Neural progenitor cell (in vitro differentiated cells): ENCODE results near the gene WDR93. TPM values are rescaled to one million over a fixed set of nuclear protein-coding genes. Genes with fewer than 3 reads are reported as not detected.

Source experiments
- DNase-seq: peaks from one replicate; pipeline ENCODE4 v3.0.0-alpha.2; 2016; ENCODE audit warnings: low spot score
- H2AFZ ChIP-seq: fragments of 200-600 bp; sonication (generic); replicated peaks from 2 replicates; pipeline ENCODE4 v1.6.1; 2016; ENCODE audit warnings: antibody characterized with exemption
- H3F3A ChIP-seq: fragments of 200-600 bp; sonication (generic); 2 replicates; pipeline ENCODE4 v1.6.1; 2016; ENCODE audit warnings: antibody characterized with exemption, low read depth
- H3K27ac ChIP-seq: fragments of 200-600 bp; sonication (generic); 2 replicates; pipeline ENCODE4 v1.5.1; 2016; ENCODE audit warnings: mild to moderate bottlenecking
- H3K27me3 ChIP-seq: fragments of 200-600 bp; sonication (generic); 2 replicates; pipeline ENCODE4 v1.6.1; 2016; ENCODE audit warnings: mild to moderate bottlenecking, moderate library complexity
- H3K36me3 ChIP-seq: fragments of 200-600 bp; sonication (generic); 2 replicates; pipeline ENCODE4 v1.5.1; 2016
- H3K4me1 ChIP-seq: fragments of 200-600 bp; sonication (generic); 2 replicates; pipeline ENCODE4 v1.6.1; 2016; ENCODE audit warnings: mixed run types
- H3K4me2 ChIP-seq: fragments of 200-600 bp; sonication (generic); 2 replicates; pipeline ENCODE4 v1.6.1; 2016
- H3K4me3 ChIP-seq: fragments of 200-600 bp; sonication (generic); 2 replicates; pipeline ENCODE4 v1.5.1; 2016
- H3K79me2 ChIP-seq: fragments of 200-600 bp; sonication (generic); 2 replicates; pipeline ENCODE4 v1.6.1; 2016; ENCODE audit warnings: low read depth
- H3K9ac ChIP-seq: fragments of 200-600 bp; sonication (generic); 2 replicates; pipeline ENCODE4 v1.6.1; 2016
- H3K9me3 ChIP-seq: fragments of 200-600 bp; sonication (generic); 2 replicates; pipeline ENCODE4 v1.5.1; 2016; ENCODE audit warnings: low read depth
- H4K20me1 ChIP-seq: fragments of 200-600 bp; sonication (generic); 2 replicates; pipeline ENCODE4 v1.6.1; 2016; ENCODE audit warnings: low read depth
- H3K27ac Mint-ChIP-seq: 3 replicates; pipeline ENCODE4 v1.8.0; 2021; ENCODE audit warnings: mixed read lengths
- H3K27me3 Mint-ChIP-seq: 2 replicates; pipeline ENCODE4 v1.8.0; 2022; ENCODE audit warnings: low read depth, mild to moderate bottlenecking, inconsistent platforms, moderate library complexity, mixed read lengths; ENCODE audit not compliant: insufficient read depth
- H3K36me3 Mint-ChIP-seq: 3 replicates; pipeline ENCODE4 v1.8.0; 2021; ENCODE audit warnings: mixed read lengths
- H3K4me1 Mint-ChIP-seq: 3 replicates; pipeline ENCODE4 v1.8.0; 2021; ENCODE audit warnings: mixed read lengths
- H3K4me3 Mint-ChIP-seq: 3 replicates; pipeline ENCODE4 v1.8.0; 2021; ENCODE audit warnings: mild to moderate bottlenecking, moderate library complexity, mixed read lengths
- H3K9me3 Mint-ChIP-seq: 3 replicates; pipeline ENCODE4 v1.8.0; 2020; ENCODE audit warnings: mixed read lengths
- CTCF ChIP-seq: fragments of 200-600 bp; sonication (generic); IDR thresholded peaks from 2 replicates; pipeline ENCODE4 v1.5.1; 2017; ENCODE audit warnings: antibody characterized with exemption, mild to moderate bottlenecking
- EZH2 ChIP-seq: fragments of 200-600 bp; sonication (generic); IDR thresholded peaks from 2 replicates; pipeline ENCODE4 v1.6.1; 2017; ENCODE audit warnings: antibody characterized with exemption, mild to moderate bottlenecking, moderate library complexity
- EZH2phosphoT487 ChIP-seq: fragments of 200-600 bp; sonication (generic); IDR thresholded peaks from 2 replicates; pipeline ENCODE4 v1.6.1; 2017; ENCODE audit warnings: antibody characterized with exemption
- total RNA-seq: library from RNA; depleted of rRNA; stranded (reverse); fragments of >200 nt; gene quantifications from 2 replicates; pipeline ENCODE4 v1.2.3, GENCODE V29; 2015; ENCODE audit warnings: low replicate concordance

The WDR93 gene
- total RNA-seq, 1 donor from 2014 or later, result 0.51 TPM

GRCh38 chr15:89747708-89748682 is 57.4 kb downstream of the WDR93 start:
- peaks cover 11% of the 10 kb centered on the region for H3F3A ChIP-seq
- DNase-seq, result no peak
- H3K36me3 Mint-ChIP-seq, result no peaks in the 10 kb centered on the region
- peaks cover 91% of the 10 kb centered on the region for H3K27me3 ChIP-seq
- H3K27ac Mint-ChIP-seq, result no peak overlapping the region
- H3K79me2 ChIP-seq, result no peaks in the 10 kb centered on the region
- H3K4me3 ChIP-seq, result no peak overlapping the region
- peaks cover 3% of the 10 kb centered on the region for H3K4me1 Mint-ChIP-seq
- peaks cover 32% of the 10 kb centered on the region for H3K27me3 Mint-ChIP-seq
- H3K9me3 ChIP-seq, result no peaks in the 10 kb centered on the region
- peak overlapping the region; percentile 1 for H3K4me3 Mint-ChIP-seq
- H3K9me3 Mint-ChIP-seq, result no peaks in the 10 kb centered on the region
- H3K4me1 ChIP-seq, result no peaks in the 10 kb centered on the region
- peak overlapping the region; percentile 42 for H3K4me2 ChIP-seq
- no peak overlapping the region for H3K27ac ChIP-seq
- no peak overlapping the region for H2AFZ ChIP-seq
- no peaks in the 10 kb centered on the region for H3K36me3 ChIP-seq
- TF ChIP-seq EZH2, result peak; percentile 80
- TF ChIP-seq EZH2phosphoT487, result peak; percentile 75
- no peak for TF ChIP-seq CTCF
- no peak overlapping the region for H3K9ac ChIP-seq
- H4K20me1 ChIP-seq, result peaks cover 14% of the 10 kb centered on the region

GRCh38 chr15:89749054-89749453 is 58.4 kb downstream of the WDR93 start:
- no peaks in the 10 kb centered on the region for H3K36me3 Mint-ChIP-seq
- H3K4me3 Mint-ChIP-seq, result no peak overlapping the region
- Histone ChIP-seq H3K4me1 (no peaks in the 10 kb centered on the region), H3K27ac (no peak overlapping the region), H3K9ac (no peak overlapping the region), H3K79me2 (no peaks in the 10 kb centered on the region), H3K4me3 (no peak overlapping the region), H3F3A (peaks cover 11% of the 10 kb centered on the region), H3K9me3 (no peaks in the 10 kb centered on the region), H3K27me3 (peaks cover 95% of the 10 kb centered on the region), H2AFZ (no peak overlapping the region), H3K36me3 (no peaks in the 10 kb centered on the region), H4K20me1 (peaks cover 14% of the 10 kb centered on the region), H3K4me2 (no peak overlapping the region)
- no peak overlapping the region for H3K27ac Mint-ChIP-seq
- TF ChIP-seq EZH2phosphoT487 (no peak), CTCF (no peak), EZH2 (no peak)
- H3K4me1 Mint-ChIP-seq, result peaks cover 3% of the 10 kb centered on the region
- H3K9me3 Mint-ChIP-seq, result no peaks in the 10 kb centered on the region
- H3K27me3 Mint-ChIP-seq, result peaks cover 32% of the 10 kb centered on the region
- no peak for DNase-seq

- peak overlapping the region; percentile 72 for H3K4me3 Mint-ChIP-seq
These were observed 58.9 kb downstream of the WDR93 start for GRCh38 chr15:89749526-89749925.

More at GRCh38 chr15:89749526-89749925, 58.9 kb downstream of the WDR93 start:
- H3K4me1 ChIP-seq, result no peaks in the 10 kb centered on the region
- Mint-ChIP-seq H3K4me1 (peaks cover 3% of the 10 kb centered on the region), H3K27me3 (peaks cover 29% of the 10 kb centered on the region), H3K27ac (no peak overlapping the region), H3K9me3 (no peaks in the 10 kb centered on the region), H3K36me3 (no peaks in the 10 kb centered on the region)
- H3K4me3 ChIP-seq, result no peak overlapping the region
- no peak for DNase-seq
- no peaks in the 10 kb centered on the region for H3K36me3 ChIP-seq
- H3K4me2 ChIP-seq, result no peak overlapping the region
- no peaks in the 10 kb centered on the region for H3K79me2 ChIP-seq
- no peak for TF ChIP-seq CTCF
- no peak overlapping the region for H3K27ac ChIP-seq
- H2AFZ ChIP-seq, result peak overlapping the region; percentile 96
- peaks cover 11% of the 10 kb centered on the region for H3F3A ChIP-seq
- H3K9me3 ChIP-seq, result no peaks in the 10 kb centered on the region
- H4K20me1 ChIP-seq, result peaks cover 14% of the 10 kb centered on the region
- H3K9ac ChIP-seq, result no peak overlapping the region
- H3K27me3 ChIP-seq, result peaks cover 95% of the 10 kb centered on the region
